Left ventricle myocardium superior (tissue), 1 donor: ENCODE results near the gene NSUN5. TPM values are rescaled to one million over a fixed set of nuclear protein-coding genes. Genes with fewer than 3 reads are reported as not detected.

Source experiments
- ATAC-seq: fragments of 200-7000 bp; cut with Tn5 transposase; one replicate; pipeline ENCODE4 v1.9.1; 2020; ENCODE audit warnings: mild to moderate bottlenecking, moderate library complexity
- DNase-seq: peaks from one replicate; pipeline ENCODE4 v3.0.0-alpha.2; 2020
- intact Hi-C: fragments of 100-400 bp; cut with micrococcal nuclease; formaldehyde crosslinking; loops from one replicate; pipeline ENCODE4 v1.11.0; 2022
- long read RNA-seq: library from polyadenylated mRNA; unstranded; transcript quantifications from one replicate; pipeline ENCODE4 v2.0.0, GENCODE V29; 2021
- total RNA-seq: library from RNA; stranded (reverse); fragmentation: NEBNext Ultra II Directional; extraction: Animal tissue kit (Norgen Biotek cat#: 25700); gene quantifications from one replicate; pipeline ENCODE4 v1.2.1, GENCODE V29; 2021
- donor health status: DM: no; HTN: yes; CAD: no; lungs with severe emphysema.

Gene NSUN5
- 19.6 TPM for total RNA-seq
- long read RNA-seq, transcript NSUN5-204 (10 exons, 1,663 nt), result major isoform, 39 of 54 reads
- long read RNA-seq, partial matches to known transcripts, result 6 of 54 reads
- long read RNA-seq, other reads (novel, unspliced or antisense), result 8 of 54 reads

DNA sequence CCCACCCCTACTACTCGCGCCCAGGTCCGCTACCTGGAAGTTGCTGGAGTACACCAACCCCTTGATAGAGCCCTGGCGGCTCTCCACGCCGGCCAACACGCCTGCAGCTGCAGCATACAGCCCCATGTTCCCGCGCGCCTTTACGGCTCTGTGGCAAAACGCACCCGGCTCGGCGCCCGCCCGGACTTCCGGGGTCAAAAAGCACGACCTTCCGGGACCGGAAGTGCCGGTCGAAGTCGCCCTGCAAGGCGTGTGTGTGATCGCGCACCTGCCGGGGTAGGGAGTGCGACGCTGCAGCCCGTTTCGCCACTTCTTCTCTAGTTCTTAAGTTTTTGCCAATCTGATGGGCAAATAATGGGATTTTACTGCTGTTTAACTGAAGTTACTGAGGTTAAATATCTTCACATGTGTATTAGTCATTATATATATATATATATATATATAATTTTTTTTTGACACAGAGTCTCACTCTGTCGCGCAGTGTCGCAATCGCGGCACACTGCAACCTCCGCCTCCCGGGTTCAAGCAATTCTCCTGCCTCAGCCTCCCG is at the start of gene NSUN5:
Gene NSUN5 (minus strand): TSS at position 162 of the 550 bp plus-strand sequence. CDS start 36 bp downstream, at position 126.
- peak; percentile 94 for DNase-seq
- peak; percentile 96 for ATAC-seq
- intact Hi-C loops, result no loop called here

- DNase-seq, result no peak
- intact Hi-C loops, result no loop called here
- ATAC-seq, result no peak
Observed at GRCh38 chr7:73356159-73356558, 47.5 kb upstream of the NSUN5 start.

DNA sequence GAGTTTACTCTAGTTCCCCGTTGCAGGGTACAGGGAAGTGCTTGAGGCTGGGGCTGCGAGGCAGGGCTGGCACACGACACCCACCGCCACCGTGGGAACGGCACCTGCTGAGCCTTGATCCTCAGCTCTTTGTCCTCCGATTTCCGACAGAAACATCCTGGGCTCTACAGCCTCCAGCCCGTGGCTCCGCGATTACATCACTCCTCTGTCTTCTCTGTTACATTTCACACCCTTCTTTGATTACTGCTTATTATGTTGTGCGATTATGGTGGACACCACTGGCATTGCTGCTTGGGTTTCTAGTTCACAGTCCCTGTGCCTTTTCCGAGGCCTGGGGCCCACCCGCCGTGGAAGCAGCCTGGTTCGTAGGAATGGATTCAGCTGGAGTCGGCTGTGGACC is 46.2 kb upstream of the NSUN5 start:
- intact Hi-C loops, result no loop called here
- no peak for DNase-seq

DNA sequence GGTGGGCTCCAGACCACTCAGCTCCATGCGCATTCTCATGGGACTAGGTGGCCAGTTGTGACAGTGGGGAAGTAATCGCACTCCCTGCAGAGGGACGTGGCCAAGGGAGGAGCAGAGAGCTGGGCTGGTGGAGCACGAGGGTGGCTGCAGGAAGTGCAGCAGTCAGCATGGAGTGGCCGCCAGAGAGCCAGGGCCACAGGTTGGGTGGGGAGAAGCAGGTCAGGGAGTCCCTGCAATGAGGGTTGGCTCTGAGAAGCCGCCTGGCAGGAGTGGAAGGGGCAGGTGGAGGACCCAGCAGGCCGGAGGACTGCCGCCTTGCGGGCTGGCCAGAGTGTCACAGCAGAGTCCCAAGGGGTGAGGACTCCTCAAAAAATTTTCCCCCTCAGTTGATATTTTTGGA is 45.6 kb upstream of the NSUN5 start:
- intact Hi-C loops, result no loop called here
- ATAC-seq (no peak), DNase-seq (no peak)

More for the DNA sequence above, 46.2 kb upstream of the NSUN5 start:
- ATAC-seq, result no peak

DNA sequence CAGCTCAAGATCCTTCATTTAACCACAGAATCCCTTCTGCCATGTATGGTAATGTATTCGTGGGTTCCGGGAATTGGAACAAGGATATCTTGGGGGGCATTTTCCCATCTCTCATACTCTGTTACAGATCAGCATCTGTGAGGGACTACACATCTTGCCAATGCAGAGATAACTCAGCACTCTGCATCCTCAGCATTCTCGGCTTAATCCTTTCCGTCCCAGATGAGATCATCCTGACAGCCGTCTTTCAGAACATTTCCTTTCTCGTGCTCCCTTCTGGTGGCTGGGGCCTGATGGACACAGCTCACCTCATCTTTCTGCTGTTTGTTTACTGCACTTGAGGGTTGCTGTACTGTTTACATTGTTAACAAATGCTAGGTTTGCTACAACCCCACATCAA is 44.6 kb upstream of the NSUN5 start:
- DNase-seq, result no peak
- no peak for ATAC-seq
- intact Hi-C loops, result no loop called here

DNA sequence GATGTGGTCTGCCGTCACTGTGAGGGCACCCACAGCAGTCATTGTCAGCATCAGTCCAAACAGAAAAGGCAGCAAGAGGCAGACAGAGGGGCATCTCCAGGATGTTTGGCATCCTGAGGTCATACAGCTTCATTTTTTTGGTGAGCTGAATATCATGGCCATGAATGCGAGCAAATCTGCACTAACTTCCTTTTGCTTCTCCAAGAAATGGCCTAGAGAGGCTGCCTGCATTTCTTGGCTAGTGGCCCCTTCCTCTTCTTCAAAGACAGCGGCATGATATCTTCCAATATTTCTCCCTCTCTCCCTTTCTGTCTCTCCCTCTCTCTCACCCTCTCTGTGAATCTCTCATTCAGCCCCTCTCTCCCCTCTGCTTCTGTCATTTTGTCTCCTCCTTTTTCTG is 44.2 kb upstream of the NSUN5 start:
- DNase-seq (no peak), ATAC-seq (no peak)
- intact Hi-C loops, result no loop called here

- ATAC-seq, result no peak
Observed at GRCh38 chr7:73351447-73352167, 43.0 kb upstream of the NSUN5 start.

GRCh38 chr7:73350306-73351068 is 41.9 kb upstream of the NSUN5 start:
- DNase-seq, result no peak
- ATAC-seq, result no peak
- intact Hi-C loops, result no loop called here

More at GRCh38 chr7:73351447-73352167, 43.0 kb upstream of the NSUN5 start:
- intact Hi-C loops, result no loop called here
- DNase-seq, result no peak

DNA sequence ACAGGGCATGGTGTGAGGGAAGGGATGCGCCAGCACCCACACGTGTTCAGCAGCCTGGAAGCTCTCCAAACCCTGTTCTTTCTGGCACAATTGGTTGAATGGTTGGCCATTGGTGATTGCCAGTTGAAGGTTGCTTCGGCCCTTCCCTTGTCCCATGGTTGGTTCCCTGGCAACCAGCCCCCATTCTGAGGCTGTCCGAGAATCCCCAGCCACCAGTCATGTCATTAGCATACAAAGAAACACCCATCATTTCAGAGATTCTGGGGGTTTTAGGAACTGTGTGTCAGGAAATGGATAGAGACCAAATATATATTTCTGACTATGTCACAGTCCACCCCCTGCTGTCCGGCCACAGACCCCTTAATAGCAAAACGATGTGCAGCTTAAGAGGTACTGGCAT is 41.1 kb upstream of the NSUN5 start:
- DNase-seq, result no peak
- no peak for ATAC-seq
- intact Hi-C loops, result loop anchor here (10.0 kb wide), 1 partner anchor 105 kb away; no protein-coding TSS in a partner anchor

GRCh38 chr7:73345951-73346350 is 37.3 kb upstream of the NSUN5 start:
- ATAC-seq (no peak), DNase-seq (no peak)
- intact Hi-C loops, result loop anchor here (10.0 kb wide), 1 partner anchor 109 kb away; no protein-coding TSS in a partner anchor

GRCh38 chr7:73345538-73345937 is 36.9 kb upstream of the NSUN5 start:
- ATAC-seq (no peak), DNase-seq (no peak)
- intact Hi-C loops, result loop anchor here (10.0 kb wide), 1 partner anchor 109 kb away; no protein-coding TSS in a partner anchor

GRCh38 chr7:73343671-73344380 is 35.2 kb upstream of the NSUN5 start:
- DNase-seq (no peak), ATAC-seq (no peak)
- intact Hi-C loops, result loop anchor here (10.0 kb wide), 1 partner anchor 111 kb away; no protein-coding TSS in a partner anchor

GRCh38 chr7:73342645-73343044 is 34.0 kb upstream of the NSUN5 start:
- ATAC-seq, result peak; percentile 83
- intact Hi-C loops, result loop anchor here (10.0 kb wide), 1 partner anchor 112 kb away; no protein-coding TSS in a partner anchor
- DNase-seq, result no peak

GRCh38 chr7:73341877-73342276 is 33.3 kb upstream of the NSUN5 start:
- ATAC-seq, result no peak
- intact Hi-C loops, result loop anchor here (10.0 kb wide), 1 partner anchor 113 kb away; no protein-coding TSS in a partner anchor

DNA sequence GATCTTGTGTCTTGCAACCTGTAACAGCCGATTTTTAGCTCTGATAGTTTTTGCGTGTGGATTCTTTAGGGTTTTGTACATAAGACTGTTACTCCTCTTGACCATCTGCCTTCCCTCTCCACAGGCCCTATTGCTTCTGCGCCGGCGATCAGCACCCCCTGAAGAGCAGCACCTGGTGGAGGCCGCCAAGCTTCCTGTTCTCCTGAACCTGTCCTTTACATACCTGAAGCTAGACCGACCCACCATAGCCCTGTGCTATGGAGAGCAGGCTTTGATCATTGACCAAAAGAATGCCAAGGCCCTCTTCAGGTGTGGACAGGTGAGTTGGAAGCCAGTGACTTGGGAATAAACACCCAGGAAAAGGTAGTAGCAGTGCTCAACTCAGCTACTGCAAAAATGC is 31.9 kb upstream of the NSUN5 start:
- intact Hi-C loops, result loop anchor here (10.0 kb wide), 1 partner anchor 114 kb away; no protein-coding TSS in a partner anchor

More at GRCh38 chr7:73341877-73342276, 33.3 kb upstream of the NSUN5 start:
- no peak for DNase-seq

DNA sequence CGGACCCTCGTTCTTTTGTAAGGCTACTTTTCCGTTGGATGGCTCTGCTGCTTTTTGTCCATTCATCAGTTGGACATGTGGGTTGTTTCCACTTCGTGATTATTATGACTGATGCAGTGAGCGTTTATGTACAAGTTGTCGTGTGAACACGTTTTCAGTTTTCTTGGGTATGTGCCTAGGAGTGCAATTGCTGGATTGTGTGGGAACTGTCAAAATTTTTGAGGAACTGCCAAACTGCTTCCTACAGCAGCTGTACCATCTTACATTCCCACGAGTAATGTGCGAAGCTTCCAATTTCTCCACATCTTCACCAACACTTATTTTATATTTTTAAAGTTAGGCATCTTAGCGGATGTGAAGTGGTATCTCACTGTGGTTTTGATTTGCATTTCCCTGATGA is 29.7 kb upstream of the NSUN5 start:
- ATAC-seq (no peak), DNase-seq (no peak)
- intact Hi-C loops, result no loop called here

More for the DNA sequence above, 31.9 kb upstream of the NSUN5 start:
- ATAC-seq (no peak), DNase-seq (no peak)

- ATAC-seq, result no peak
- DNase-seq, result no peak
- intact Hi-C loops, result no loop called here
Observed at GRCh38 chr7:73332447-73332846, 23.8 kb upstream of the NSUN5 start.

DNA sequence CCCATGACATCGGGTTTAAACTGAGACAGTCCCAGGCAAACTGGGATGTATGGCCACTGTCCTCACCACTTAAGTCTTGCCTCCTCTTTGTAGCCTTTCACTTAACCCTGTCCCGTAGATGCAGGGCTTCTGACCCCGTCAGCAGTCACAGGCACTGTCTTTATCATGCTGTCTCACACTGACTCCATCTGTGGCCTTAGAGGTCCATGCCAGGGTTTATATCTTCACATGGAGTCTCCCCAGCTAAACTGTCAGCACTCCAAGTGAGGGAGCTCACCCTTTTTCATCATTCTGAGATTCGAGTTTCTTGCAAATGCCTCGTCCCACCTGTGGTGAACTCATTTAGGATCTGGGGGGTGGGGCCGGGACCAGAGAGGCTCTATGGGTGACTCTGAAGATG is 22.1 kb upstream of the NSUN5 start:
- DNase-seq (no peak), ATAC-seq (no peak)
- intact Hi-C loops, result no loop called here
